K562 (cell line): ENCODE measurements around the gene DLG4. TPM values are rescaled to one million over a fixed set of nuclear protein-coding genes. Genes with fewer than 3 reads are reported as not detected.

Source experiments
- ATF7 ChIP-seq: fragments of 450-650 bp; IDR thresholded peaks from 2 replicates; pipeline ENCODE4 v1.7.1; 2014; ENCODE audit warnings: mild to moderate bottlenecking, moderate library complexity
- CEBPG ChIP-seq, 3 experiments: fragments of 200-800 bp in 1 of 3; sonication (Bioruptor generic) in 1 of 3; sonication (generic) in 1 of 3; formaldehyde crosslinking in 1 of 3; IDR thresholded peaks in 2 of 3; conservative IDR thresholded peaks in 1 of 3; 2 replicates each; pipeline versions ENCODE4 v1.6.1 to v1.8.0; 2016 to 2022; ENCODE audit warnings: missing compliant biosample characterization in 2 of 3, missing genetic modification characterization in 2 of 3, mild to moderate bottlenecking in 1 of 3, missing genetic modification reagents in 1 of 3
- DIDO1 ChIP-seq: fragments of 450-650 bp; IDR thresholded peaks from 2 replicates; pipeline ENCODE4 v1.6.1; 2016; ENCODE audit warnings: low read depth, missing biosample characterization, missing genetic modification characterization
- ETV6 ChIP-seq, 3 experiments: fragments of 150-350 bp in 1 of 3; sonication (generic) in 1 of 3; formaldehyde crosslinking in 1 of 3; IDR thresholded peaks; 2 replicates each; pipeline versions ENCODE4 v1.6.1 to v1.8.0; 2014 to 2022; ENCODE audit warnings: borderline replicate concordance in 2 of 3, low read depth in 2 of 3, antibody characterized with exemption in 1 of 3, low read length in 1 of 3, mild to moderate bottlenecking in 1 of 3, missing genetic modification reagents in 1 of 3
- FOS ChIP-seq: IDR thresholded peaks from 3 replicates; pipeline ENCODE4 v1.6.1; 2011; ENCODE audit not compliant: insufficient read length; ENCODE audit errors: extremely low read depth
- GABPB1 ChIP-seq: sonication (generic); formaldehyde crosslinking; IDR thresholded peaks from 2 replicates; pipeline ENCODE4 v1.8.0; 2022; ENCODE audit warnings: mild to moderate bottlenecking, missing genetic modification reagents
- HNRNPK ChIP-seq: fragments of 200-400 bp; formaldehyde crosslinking; IDR thresholded peaks from one replicate; pipeline ENCODE4 v1.6.1; 2018; ENCODE audit warnings: mild to moderate bottlenecking, low read depth, low read length; ENCODE audit not compliant: poor library complexity, severe bottlenecking
- KLF16 ChIP-seq: IDR thresholded peaks from 2 replicates; pipeline ENCODE4 v1.6.1; 2016; ENCODE audit warnings: antibody characterized with exemption
- MTA1 ChIP-seq: fragments of 450-650 bp; IDR thresholded peaks from 2 replicates; pipeline ENCODE4 v1.6.1; 2017; ENCODE audit warnings: borderline replicate concordance
- NFIC ChIP-seq: fragments of 450-650 bp; IDR thresholded peaks from 2 replicates; pipeline ENCODE4 v1.6.1; 2017; ENCODE audit warnings: mild to moderate bottlenecking, inconsistent platforms
- RUNX1 ChIP-seq: sonication (generic); IDR thresholded peaks from 2 replicates; pipeline ENCODE4 v1.6.1; 2016; ENCODE audit warnings: antibody characterized with exemption, low read depth
- TBP ChIP-seq: optimal IDR thresholded peaks from 2 replicates; pipeline ENCODE3; 2011; ENCODE audit warnings: low read depth, low read length, improper control_type of control experiment
- TCF7 ChIP-seq: sonication (generic); IDR thresholded peaks from 2 replicates; pipeline ENCODE4 v1.6.1; 2016; ENCODE audit warnings: antibody characterized with exemption, borderline replicate concordance
- ZBTB5 ChIP-seq: fragments of 450-650 bp; IDR thresholded peaks from 2 replicates; pipeline ENCODE4 v1.6.1; 2017; ENCODE audit warnings: antibody characterized with exemption
- ZNF143 ChIP-seq: sonication (generic); formaldehyde crosslinking; IDR thresholded peaks from 2 replicates; pipeline ENCODE4 v1.9.0; 2022; ENCODE audit warnings: mild to moderate bottlenecking, missing genetic modification reagents
- polyA plus RNA-seq, 8 experiments: library from polyadenylated mRNA; depleted of rRNA in 4 of 8; stranded (reverse) in 5 of 8; unstranded in 3 of 8; fragments of >200 nt; fragmentation: Nextera tagmentation in 2 of 8; fragmentation: Illumina TruSeq in 1 of 8; extraction: Ambion mirVana in 2 of 8; extraction: Trizol in 1 of 8; gene quantifications; 2 replicates each; pipeline versions ENCODE4 v1.2.1 to v1.2.3, GENCODE V29; 2011 to 2014; ENCODE audit warnings: inconsistent platforms in 1 of 8, missing spikeins in 1 of 8
- total RNA-seq, 7 experiments: library from RNA; depleted of rRNA in 6 of 7; stranded (reverse); fragments of >200 nt in 6 of 7; fragmentation: Illumina TruSeq in 2 of 7; extraction: Trizol in 2 of 7; gene quantifications; 2 replicates each; pipeline versions ENCODE4 v1.2.1 to v1.2.3, GENCODE V29; 2011 to 2021; ENCODE audit warnings: low replicate concordance in 1 of 7
- TF ChIP-seq, protein P1 (sequence below): fragments of 250-450 bp; sonication (Bioruptor Pico); IDR thresholded peaks from 2 replicates; pipeline ENCODE4 v1.5.0; 2021; ENCODE audit warnings: mild to moderate bottlenecking, borderline replicate concordance
- TF ChIP-seq, protein P2 (sequence below): fragments of 250-450 bp; sonication (Bioruptor Pico); IDR thresholded peaks from 2 replicates; pipeline ENCODE4 v1.4.0; 2020; ENCODE audit warnings: mild to moderate bottlenecking
- TF ChIP-seq, protein P3 (sequence below): IDR thresholded peaks from 2 replicates; pipeline ENCODE4 v1.6.1; 2011; ENCODE audit warnings: borderline replicate concordance, low read depth, mild to moderate bottlenecking, moderate library complexity, low read length; ENCODE audit not compliant: insufficient read depth, poor library complexity, severe bottlenecking
- TF ChIP-seq, protein P4 (sequence below): fragments of 450-650 bp; IDR thresholded peaks from 2 replicates; pipeline ENCODE4 v1.6.1; 2016

The DLG4 gene
- total and polyA plus RNA-seq, 9 of the 15 experiments (the other 6 are each of a cell fraction or from before 2014, with no cell fraction given): 0.03 to 12.0 (median 4.1) TPM

DNA sequence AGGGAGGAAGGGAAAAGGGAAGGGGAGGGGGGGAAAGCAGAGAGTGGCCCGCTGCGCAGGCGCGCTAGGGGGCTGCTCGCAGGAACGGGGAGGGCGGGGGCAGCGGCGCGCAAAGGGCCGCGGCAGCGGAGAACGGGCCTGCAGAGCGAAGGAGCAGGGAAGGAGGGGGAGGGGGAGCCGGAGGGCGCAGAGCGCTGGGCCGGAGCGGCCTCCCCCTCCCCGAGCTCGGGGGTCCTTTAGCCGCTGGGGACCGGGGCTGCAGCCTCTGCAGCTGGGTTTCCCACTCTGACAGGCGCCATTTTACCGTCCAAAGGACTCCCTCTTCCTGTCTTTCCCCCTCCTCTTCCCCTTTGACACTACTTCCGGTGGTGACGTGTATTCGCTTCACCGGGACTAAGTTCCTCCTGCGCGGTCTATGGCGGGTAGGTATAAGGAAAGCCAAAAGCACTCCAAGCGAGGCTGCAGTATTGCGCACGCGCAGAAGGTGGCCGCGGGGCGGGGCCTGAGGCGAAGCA, 32.1 kb upstream of the DLG4 start, which contains the start of gene CTDNEP1 (continued):
- no peak for TF ChIP-seq CEBPG (CRISPR knock-in tag; IDR thresholded peaks at IDR 0.05)
- TF ChIP-seq CEBPG (tag; conservative IDR thresholded peaks at IDR 0.05 in 1 of 2, IDR thresholded peaks at IDR 0.05 in 1 of 2): no peak
- TF ChIP-seq, protein P1, sequence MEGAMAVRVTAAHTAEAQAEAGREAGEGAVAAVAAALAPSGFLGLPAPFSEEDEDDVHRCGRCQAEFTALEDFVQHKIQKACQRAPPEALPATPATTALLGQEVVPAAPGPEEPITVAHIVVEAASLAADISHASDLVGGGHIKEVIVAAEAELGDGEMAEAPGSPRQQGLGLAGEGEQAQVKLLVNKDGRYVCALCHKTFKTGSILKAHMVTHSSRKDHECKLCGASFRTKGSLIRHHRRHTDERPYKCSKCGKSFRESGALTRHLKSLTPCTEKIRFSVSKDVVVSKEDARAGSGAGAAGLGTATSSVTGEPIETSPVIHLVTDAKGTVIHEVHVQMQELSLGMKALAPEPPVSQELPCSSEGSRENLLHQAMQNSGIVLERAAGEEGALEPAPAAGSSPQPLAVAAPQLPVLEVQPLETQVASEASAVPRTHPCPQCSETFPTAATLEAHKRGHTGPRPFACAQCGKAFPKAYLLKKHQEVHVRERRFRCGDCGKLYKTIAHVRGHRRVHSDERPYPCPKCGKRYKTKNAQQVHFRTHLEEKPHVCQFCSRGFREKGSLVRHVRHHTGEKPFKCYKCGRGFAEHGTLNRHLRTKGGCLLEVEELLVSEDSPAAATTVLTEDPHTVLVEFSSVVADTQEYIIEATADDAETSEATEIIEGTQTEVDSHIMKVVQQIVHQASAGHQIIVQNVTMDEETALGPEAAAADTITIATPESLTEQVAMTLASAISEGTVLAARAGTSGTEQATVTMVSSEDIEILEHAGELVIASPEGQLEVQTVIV (CRISPR knock-in tag): no peak
- TF ChIP-seq, protein P2, sequence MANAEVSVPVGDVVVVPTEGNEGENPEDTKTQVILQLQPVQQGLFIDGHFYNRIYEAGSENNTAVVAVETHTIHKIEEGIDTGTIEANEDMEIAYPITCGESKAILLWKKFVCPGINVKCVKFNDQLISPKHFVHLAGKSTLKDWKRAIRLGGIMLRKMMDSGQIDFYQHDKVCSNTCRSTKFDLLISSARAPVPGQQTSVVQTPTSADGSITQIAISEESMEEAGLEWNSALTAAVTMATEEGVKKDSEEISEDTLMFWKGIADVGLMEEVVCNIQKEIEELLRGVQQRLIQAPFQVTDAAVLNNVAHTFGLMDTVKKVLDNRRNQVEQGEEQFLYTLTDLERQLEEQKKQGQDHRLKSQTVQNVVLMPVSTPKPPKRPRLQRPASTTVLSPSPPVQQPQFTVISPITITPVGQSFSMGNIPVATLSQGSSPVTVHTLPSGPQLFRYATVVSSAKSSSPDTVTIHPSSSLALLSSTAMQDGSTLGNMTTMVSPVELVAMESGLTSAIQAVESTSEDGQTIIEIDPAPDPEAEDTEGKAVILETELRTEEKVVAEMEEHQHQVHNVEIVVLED (CRISPR knock-in tag): no peak
- no peak for TF ChIP-seq RUNX1
- peak; percentile 40 for TF ChIP-seq TBP
- TF ChIP-seq KLF16: no peak
- TF ChIP-seq DIDO1 (tag): no peak
- TF ChIP-seq, protein P3, sequence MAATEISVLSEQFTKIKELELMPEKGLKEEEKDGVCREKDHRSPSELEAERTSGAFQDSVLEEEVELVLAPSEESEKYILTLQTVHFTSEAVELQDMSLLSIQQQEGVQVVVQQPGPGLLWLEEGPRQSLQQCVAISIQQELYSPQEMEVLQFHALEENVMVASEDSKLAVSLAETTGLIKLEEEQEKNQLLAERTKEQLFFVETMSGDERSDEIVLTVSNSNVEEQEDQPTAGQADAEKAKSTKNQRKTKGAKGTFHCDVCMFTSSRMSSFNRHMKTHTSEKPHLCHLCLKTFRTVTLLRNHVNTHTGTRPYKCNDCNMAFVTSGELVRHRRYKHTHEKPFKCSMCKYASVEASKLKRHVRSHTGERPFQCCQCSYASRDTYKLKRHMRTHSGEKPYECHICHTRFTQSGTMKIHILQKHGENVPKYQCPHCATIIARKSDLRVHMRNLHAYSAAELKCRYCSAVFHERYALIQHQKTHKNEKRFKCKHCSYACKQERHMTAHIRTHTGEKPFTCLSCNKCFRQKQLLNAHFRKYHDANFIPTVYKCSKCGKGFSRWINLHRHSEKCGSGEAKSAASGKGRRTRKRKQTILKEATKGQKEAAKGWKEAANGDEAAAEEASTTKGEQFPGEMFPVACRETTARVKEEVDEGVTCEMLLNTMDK: no peak
- TF ChIP-seq NFIC: no peak
- no peak for TF ChIP-seq ZNF143
- TF ChIP-seq ATF7: no peak
- no peak for TF ChIP-seq FOS
- TF ChIP-seq, protein P4, sequence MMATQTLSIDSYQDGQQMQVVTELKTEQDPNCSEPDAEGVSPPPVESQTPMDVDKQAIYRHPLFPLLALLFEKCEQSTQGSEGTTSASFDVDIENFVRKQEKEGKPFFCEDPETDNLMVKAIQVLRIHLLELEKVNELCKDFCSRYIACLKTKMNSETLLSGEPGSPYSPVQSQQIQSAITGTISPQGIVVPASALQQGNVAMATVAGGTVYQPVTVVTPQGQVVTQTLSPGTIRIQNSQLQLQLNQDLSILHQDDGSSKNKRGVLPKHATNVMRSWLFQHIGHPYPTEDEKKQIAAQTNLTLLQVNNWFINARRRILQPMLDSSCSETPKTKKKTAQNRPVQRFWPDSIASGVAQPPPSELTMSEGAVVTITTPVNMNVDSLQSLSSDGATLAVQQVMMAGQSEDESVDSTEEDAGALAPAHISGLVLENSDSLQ: peak; percentile 58
- TF ChIP-seq ETV6 (IDR thresholded peaks at IDR 0.05; ENCODE audit: borderline replicate concordance in 1 of 2, low read depth in 2 of 2, low read length in 1 of 2): no peak
- TF ChIP-seq ETV6 (CRISPR knock-in tag; IDR thresholded peaks at IDR 0.05; ENCODE audit: borderline replicate concordance): no peak
- no peak for TF ChIP-seq MTA1
- no peak for TF ChIP-seq ZBTB5
- peak; percentile 91 for TF ChIP-seq GABPB1
- no peak for TF ChIP-seq TCF7
- peak; percentile 98 for TF ChIP-seq HNRNPK
